ENCODE measurements around the gene LARGE1.

- TF ChIP-seq EZH2 (IDR thresholded peaks at IDR 0.05; ENCODE audit: insufficient read depth, poor library complexity, severe bottlenecking): no peak
- no peak for TF ChIP-seq EZH2phosphoT487 (IDR thresholded peaks at IDR 0.05; ENCODE audit: insufficient read depth, low read depth)
These were observed 331.0 kb downstream of the LARGE1 start for GRCh38 chr22:33589297-33589696.

All from GM23248 (cell line).